A549 (cell line): ENCODE measurements around the gene SRRT. TPM values are rescaled to one million over a fixed set of nuclear protein-coding genes. Genes with fewer than 3 reads are reported as not detected.

Source experiments
- ATAC-seq, 2 experiments: fragments of 200-7000 bp in 1 of 2; fragments of >200 bp in 1 of 2; cut with Nextera tagmentation in 1 of 2; cut with Tn5 transposase in 1 of 2; 3 replicates each; pipeline versions ENCODE4 v1.8.0 to v1.9.1; 2018 to 2020; ENCODE audit warnings: mild to moderate bottlenecking in 1 of 2, moderate library complexity in 1 of 2
- CTCF ChIA-PET: fragments of 300-600 bp; sonication (Branson Sonifier 250); formaldehyde crosslinking; extraction: SDS; loops from one replicate; lab custom pipeline; 2021; ENCODE audit warnings: antibody characterized with exemption, inconsistent platforms; lab: Yijun Ruan, JAX
- POLR2A ChIA-PET: fragments of 350-600 bp; formaldehyde crosslinking; extraction: SDS; loops from one replicate; lab custom pipeline; 2021; ENCODE audit warnings: antibody characterized with exemption, inconsistent platforms; lab: Yijun Ruan, JAX
- DNase-seq, 2 experiments: peaks; one replicate each; pipeline versions ENCODE4 v3.0.0 to v3.0.0-alpha.2; 2011 to 2016; ENCODE audit warnings: low read depth in 1 of 2, low spot score in 1 of 2
- FAIRE-seq: peaks from 2 replicates; lab custom pipeline; 2011; peaks lifted over from hg19 to GRCh38; lab: Jason Lieb, UNC
- H3K27ac ChIP-seq, 2 experiments: fragments of >200 bp; sonication (Bioruptor Twin); formaldehyde crosslinking; 3 replicates each; pipeline ENCODE4 v1.5.1; 2016 to 2017
- H3K4me1 ChIP-seq: fragments of >200 bp; sonication (Bioruptor Twin); formaldehyde crosslinking; 3 replicates; pipeline ENCODE4 v1.6.1; 2016
- H3K4me2 ChIP-seq: fragments of >200 bp; sonication (Bioruptor Twin); formaldehyde crosslinking; 3 replicates; pipeline ENCODE4 v1.6.1; 2016
- H3K4me3 ChIP-seq: fragments of >200 bp; sonication (Bioruptor Twin); formaldehyde crosslinking; 3 replicates; pipeline ENCODE4 v1.5.1; 2016
- H3K9me3 ChIP-seq: fragments of >200 bp; sonication (Bioruptor Twin); formaldehyde crosslinking; 3 replicates; pipeline ENCODE4 v1.6.1; 2016
- CBX8 ChIP-seq: fragments of 200-600 bp; sonication (generic); IDR thresholded peaks from 2 replicates; pipeline ENCODE4 v1.6.1; 2016
- EHF ChIP-seq: fragments of 250-450 bp; sonication (Bioruptor Pico); IDR thresholded peaks from 2 replicates; pipeline ENCODE4 v1.5.0; 2020; ENCODE audit warnings: mild to moderate bottlenecking
- EHMT2 ChIP-seq: fragments of 200-600 bp; sonication (generic); IDR thresholded peaks from 2 replicates; pipeline ENCODE4 v1.6.1; 2016; ENCODE audit warnings: antibody characterized with exemption, low read depth, mild to moderate bottlenecking, moderate library complexity
- FOSB ChIP-seq: fragments of 250-450 bp; sonication (Bioruptor Pico); IDR thresholded peaks from 2 replicates; pipeline ENCODE4 v1.5.0; 2020; ENCODE audit warnings: mild to moderate bottlenecking, moderate library complexity
- FOSL2 ChIP-seq, 2 experiments: fragments of 450-650 bp in 1 of 2; fragments of >200 bp in 1 of 2; sonication (Bioruptor Twin) in 1 of 2; formaldehyde crosslinking; IDR thresholded peaks; 2 replicates each; pipeline versions ENCODE4 v1.5.0 to v1.6.1; 2016 to 2020; ENCODE audit warnings: mild to moderate bottlenecking in 1 of 2, moderate library complexity in 1 of 2
- FOXS1 ChIP-seq: fragments of 250-450 bp; sonication (Bioruptor Pico); IDR thresholded peaks from 2 replicates; pipeline ENCODE4 v1.5.0; 2020; ENCODE audit warnings: mild to moderate bottlenecking, moderate library complexity
- GATA3 ChIP-seq: IDR thresholded peaks from 2 replicates; pipeline ENCODE4 v1.6.1; 2012; ENCODE audit warnings: borderline replicate concordance
- HEYL ChIP-seq: fragments of 250-450 bp; sonication (Bioruptor Pico); IDR thresholded peaks from 2 replicates; pipeline ENCODE4 v1.8.0; 2021; ENCODE audit warnings: mild to moderate bottlenecking, moderate library complexity
- HOXA7 ChIP-seq: fragments of 250-450 bp; sonication (Bioruptor Pico); IDR thresholded peaks from 2 replicates; pipeline ENCODE4 v1.5.0; 2020; ENCODE audit warnings: mild to moderate bottlenecking, moderate library complexity
- HOXB13 ChIP-seq: fragments of 250-450 bp; sonication (Bioruptor Pico); IDR thresholded peaks from 2 replicates; pipeline ENCODE4 v1.5.0; 2020; ENCODE audit warnings: low read depth, mild to moderate bottlenecking, moderate library complexity
- JUN ChIP-seq, 2 experiments: fragments of >200 bp; sonication (Bioruptor Twin); formaldehyde crosslinking; IDR thresholded peaks; 2 replicates in 1 of 2; 3 replicates in 1 of 2; pipeline ENCODE4 v1.6.1; 2016 to 2017
- KDM5A ChIP-seq: fragments of 200-600 bp; sonication (generic); IDR thresholded peaks from 2 replicates; pipeline ENCODE4 v1.6.1; 2016; ENCODE audit warnings: antibody characterized with exemption, mild to moderate bottlenecking
- MAFK ChIP-seq: fragments of 450-650 bp; IDR thresholded peaks from 2 replicates; pipeline ENCODE4 v1.6.1; 2014; ENCODE audit not compliant: partially characterized antibody
- NR3C1 ChIP-seq: fragments of >200 bp; sonication (Bioruptor Twin); formaldehyde crosslinking; IDR thresholded peaks from 3 replicates; pipeline ENCODE4 v1.6.1; 2017
- PHF8 ChIP-seq: fragments of 200-600 bp; sonication (generic); IDR thresholded peaks from 2 replicates; pipeline ENCODE4 v1.6.1; 2016; ENCODE audit warnings: low read depth, mild to moderate bottlenecking, antibody characterized with exemption, moderate library complexity, borderline replicate concordance
- POLR2AphosphoS2 ChIP-seq: conservative IDR thresholded peaks from 2 replicates; pipeline ENCODE4 v1.6.1; 2012; ENCODE audit warnings: low read length, improper control_type of control experiment, inconsistent platforms
- RAD21 ChIP-seq, 2 experiments: fragments of >200 bp in 1 of 2; sonication (Bioruptor Twin) in 1 of 2; formaldehyde crosslinking in 1 of 2; IDR thresholded peaks in 1 of 2; conservative IDR thresholded peaks in 1 of 2; 2 replicates in 1 of 2; 3 replicates in 1 of 2; pipeline ENCODE4 v1.6.1; 2012 to 2018; ENCODE audit warnings: inconsistent platforms in 1 of 2
- RCOR1 ChIP-seq: fragments of 150-350 bp; IDR thresholded peaks from 2 replicates; pipeline ENCODE4 v1.6.1; 2014; ENCODE audit warnings: antibody characterized with exemption, low read length, low read depth
- RFX5 ChIP-seq: fragments of 450-650 bp; IDR thresholded peaks from 2 replicates; pipeline ENCODE4 v1.7.1; 2014; ENCODE audit warnings: antibody characterized with exemption, mild to moderate bottlenecking, moderate library complexity
- RNF2 ChIP-seq: fragments of 200-600 bp; sonication (generic); IDR thresholded peaks from 2 replicates; pipeline ENCODE4 v1.6.1; 2016; ENCODE audit warnings: low read depth, mild to moderate bottlenecking, antibody characterized with exemption, moderate library complexity, borderline replicate concordance
- SMC3 ChIP-seq: fragments of >200 bp; sonication (Bioruptor Twin); formaldehyde crosslinking; IDR thresholded peaks from 3 replicates; pipeline ENCODE4 v1.6.1; 2018; ENCODE audit warnings: inconsistent platforms
- TFCP2L1 ChIP-seq: fragments of 250-450 bp; sonication (Bioruptor Pico); IDR thresholded peaks from 2 replicates; pipeline ENCODE4 v1.5.0; 2021; ENCODE audit warnings: mild to moderate bottlenecking
- ZC3H11A ChIP-seq: fragments of 450-650 bp; IDR thresholded peaks from 2 replicates; pipeline ENCODE4 v1.6.1; 2014; ENCODE audit warnings: antibody characterized with exemption, mild to moderate bottlenecking
- ZNF302 ChIP-seq: fragments of 250-450 bp; sonication (Bioruptor Pico); IDR thresholded peaks from 2 replicates; pipeline ENCODE4 v1.9.0; 2021; ENCODE audit warnings: inconsistent platforms, mild to moderate bottlenecking, moderate library complexity
- WGBS: methylation state at CpG from one replicate; pipeline ENCODE4 v1.1.6; 2017; ENCODE audit errors: missing lambda C conversion rate; 5-methylcytosine and 5-hydroxymethylcytosine counted together
- polyA plus RNA-seq, 4 experiments: library from polyadenylated mRNA; depleted of rRNA in 3 of 4; stranded (reverse); fragments of >200 nt; fragmentation: RNase III in 1 of 4; extraction: RNeasy Plus Mini Kit Qiagen cat#74134 plus additional on column Dnase treatment in 1 of 4; gene quantifications; 2 replicates in 3 of 4; 3 replicates in 1 of 4; pipeline ENCODE4 v1.2.3, GENCODE V29; 2011 to 2017
- TF ChIP-seq, protein P1 (sequence below): IDR thresholded peaks from 2 replicates; pipeline ENCODE4 v1.6.1; 2012
- TF ChIP-seq, protein P2 (sequence below): fragments of >200 bp; sonication (Bioruptor Twin); formaldehyde crosslinking; IDR thresholded peaks from 2 replicates; pipeline ENCODE4 v1.6.1; 2016
- TF ChIP-seq, protein P3 (sequence below): fragments of 250-450 bp; sonication (Bioruptor Pico); IDR thresholded peaks from 2 replicates; pipeline ENCODE4 v1.5.0; 2021; ENCODE audit warnings: mild to moderate bottlenecking, moderate library complexity, borderline replicate concordance

The SRRT gene
- polyA plus RNA-seq, 2 of the 4 experiments (the other 2 are of a cell fraction) = 49.9 to 194 TPM

DNA sequence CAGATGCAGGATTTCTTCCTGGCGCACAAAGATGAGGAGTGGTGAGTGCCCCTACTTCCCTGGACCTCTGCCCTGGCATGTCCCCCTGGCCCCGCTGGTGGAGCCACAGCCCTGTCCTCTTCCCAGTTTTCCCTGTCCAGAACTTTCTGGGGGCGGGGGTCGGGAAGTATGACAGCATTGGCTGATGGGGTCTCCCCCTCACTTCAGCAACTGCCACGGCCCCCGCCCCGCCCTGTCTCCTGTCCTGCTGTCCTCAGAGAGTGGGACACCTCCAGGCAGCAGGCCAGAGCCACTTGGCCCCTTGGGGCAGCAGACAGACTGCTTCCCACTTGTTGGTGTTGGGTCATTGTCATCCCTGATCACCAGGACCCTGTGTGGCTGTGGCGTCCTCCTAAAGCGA, 7.3 kb downstream of the SRRT start (continued):
- no peak for TF ChIP-seq RCOR1
- no peak for TF ChIP-seq RFX5
- TF ChIP-seq, all 56 proteins: peak for 0

- TF ChIP-seq POLR2AphosphoS2 (no peak), FOSL2 (IDR thresholded peaks at IDR 0.05) (no peak), FOSL2 (CRISPR knock-in tag; IDR thresholded peaks at IDR 0.05) (no peak), GATA3 (no peak), FOSB (no peak), KDM5A (no peak), TFCP2L1 (CRISPR knock-in tag) (no peak), HEYL (CRISPR knock-in tag) (no peak), ZC3H11A (no peak), EHF (no peak), RAD21 (conservative IDR thresholded peaks at IDR 0.05 in 1 of 2, IDR thresholded peaks at IDR 0.05 in 1 of 2) (no peak), SMC3 (no peak), EHMT2 (no peak), MAFK (no peak), JUN (IDR thresholded peaks at IDR 0.05) (no peak), RNF2 (no peak)
- TF ChIP-seq, protein P1, sequence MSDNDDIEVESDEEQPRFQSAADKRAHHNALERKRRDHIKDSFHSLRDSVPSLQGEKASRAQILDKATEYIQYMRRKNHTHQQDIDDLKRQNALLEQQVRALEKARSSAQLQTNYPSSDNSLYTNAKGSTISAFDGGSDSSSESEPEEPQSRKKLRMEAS = no peak
- CTCF ChIA-PET = interaction anchor here (1.1 to 1.5 kb wide), 2 partner anchors 11 to 163 kb away, joined by 3 to 4 read pairs; partner anchors contain the start of gene EPO
- 95% methylated on average over 18 of the region's 24 CpGs for WGBS
- Histone ChIP-seq H3K4me1 (peaks cover 7% of the 10 kb centered on the region; the same call in 2 of the 3 replicates), H3K4me3 (no peak overlapping the region), H3K4me2 (no peak overlapping the region), H3K27ac (no peak overlapping the region), H3K9me3 (no peaks in the 10 kb centered on the region)
- ATAC-seq (no peak), DNase-seq (no peak), FAIRE-seq (no peak)
- POLR2A ChIA-PET = no interaction called here
Measured at GRCh38 chr7:100882785-100883526, 8.1 kb downstream of the SRRT start.

- ChIA-PET CTCF (interaction anchor here (1.8 to 4.1 kb wide), 2 partner anchors 10 to 73 kb away, joined by 3 to 16 read pairs; partner anchors contain the start of gene ACHE), POLR2A (interaction anchor here (0.9 kb wide), 1 partner anchor 10 kb away, joined by 3 read pairs; the partner anchor contains the start of gene SRRT)
- Histone ChIP-seq H3K4me2 (no peak overlapping the region), H3K4me1 (peaks cover 15% of the 10 kb centered on the region), H3K4me3 (no peak overlapping the region), H3K27ac (no peak overlapping the region), H3K9me3 (no peaks in the 10 kb centered on the region)
- TF ChIP-seq FOXS1 (no peak), ZNF302 (CRISPR knock-in tag) (no peak), SMC3 (no peak), ZC3H11A (no peak), CBX8 (no peak), JUN (IDR thresholded peaks at IDR 0.05) (no peak), HOXB13 (CRISPR knock-in tag) (no peak), PHF8 (no peak), NR3C1 (no peak), HOXA7 (CRISPR knock-in tag) (no peak)
- TF ChIP-seq, protein P2, sequence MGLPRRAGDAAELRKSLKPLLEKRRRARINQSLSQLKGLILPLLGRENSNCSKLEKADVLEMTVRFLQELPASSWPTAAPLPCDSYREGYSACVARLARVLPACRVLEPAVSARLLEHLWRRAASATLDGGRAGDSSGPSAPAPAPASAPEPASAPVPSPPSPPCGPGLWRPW = no peak
- TF ChIP-seq, protein P3, sequence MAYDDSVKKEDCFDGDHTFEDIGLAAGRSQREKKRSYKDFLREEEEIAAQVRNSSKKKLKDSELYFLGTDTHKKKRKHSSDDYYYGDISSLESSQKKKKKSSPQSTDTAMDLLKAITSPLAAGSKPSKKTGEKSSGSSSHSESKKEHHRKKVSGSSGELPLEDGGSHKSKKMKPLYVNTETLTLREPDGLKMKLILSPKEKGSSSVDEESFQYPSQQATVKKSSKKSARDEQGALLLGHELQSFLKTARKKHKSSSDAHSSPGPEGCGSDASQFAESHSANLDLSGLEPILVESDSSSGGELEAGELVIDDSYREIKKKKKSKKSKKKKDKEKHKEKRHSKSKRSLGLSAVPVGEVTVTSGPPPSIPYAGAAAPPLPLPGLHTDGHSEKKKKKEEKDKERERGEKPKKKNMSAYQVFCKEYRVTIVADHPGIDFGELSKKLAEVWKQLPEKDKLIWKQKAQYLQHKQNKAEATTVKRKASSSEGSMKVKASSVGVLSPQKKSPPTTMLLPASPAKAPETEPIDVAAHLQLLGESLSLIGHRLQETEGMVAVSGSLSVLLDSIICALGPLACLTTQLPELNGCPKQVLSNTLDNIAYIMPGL (CRISPR knock-in tag) = no peak
- ATAC-seq = no peak
- DNase-seq = no peak
- FAIRE-seq = no peak
- WGBS = 94% methylated on average over 29 of the region's 29 CpGs
Measured at GRCh38 chr7:100884736-100885439, 10.0 kb downstream of the SRRT start.
